HG02763 (cell line): Measurements from ENCODE around the gene TXNL4B.

ENCODE experiments used
- ATAC-seq: cut with Tn5 transposase; IDR thresholded peaks from one replicate; pipeline ENCODE4 v1.9.1; 2021; ENCODE audit warnings: mild to moderate bottlenecking, moderate library complexity; ENCODE audit not compliant: unreplicated experiment

Gene TXNL4B

GRCh38 chr16:72112906-72113615 is 19.6 kb upstream of the TXNL4B start:
- ATAC-seq, result no peak

DNA sequence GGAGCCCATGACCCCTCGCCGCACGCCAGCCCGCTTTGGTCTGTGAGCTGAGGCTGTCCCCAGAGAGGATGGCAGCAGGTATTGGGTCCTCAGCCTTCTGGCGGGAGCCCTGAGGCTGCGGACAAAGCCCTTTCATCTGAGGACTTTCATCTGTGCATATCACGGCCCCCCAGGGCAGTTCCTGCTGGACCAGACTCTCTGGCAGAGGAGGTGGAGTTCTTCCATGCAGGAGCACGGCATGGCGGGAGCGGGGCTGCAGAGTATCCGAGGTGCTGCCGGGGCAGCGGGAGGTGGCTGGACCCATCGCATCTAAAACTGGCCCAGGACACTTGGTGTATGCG is 19.0 kb upstream of the TXNL4B start:
- ATAC-seq, result no peak

- ATAC-seq, result no peak
These were observed 18.4 kb upstream of the TXNL4B start for GRCh38 chr16:72111657-72112451.

DNA sequence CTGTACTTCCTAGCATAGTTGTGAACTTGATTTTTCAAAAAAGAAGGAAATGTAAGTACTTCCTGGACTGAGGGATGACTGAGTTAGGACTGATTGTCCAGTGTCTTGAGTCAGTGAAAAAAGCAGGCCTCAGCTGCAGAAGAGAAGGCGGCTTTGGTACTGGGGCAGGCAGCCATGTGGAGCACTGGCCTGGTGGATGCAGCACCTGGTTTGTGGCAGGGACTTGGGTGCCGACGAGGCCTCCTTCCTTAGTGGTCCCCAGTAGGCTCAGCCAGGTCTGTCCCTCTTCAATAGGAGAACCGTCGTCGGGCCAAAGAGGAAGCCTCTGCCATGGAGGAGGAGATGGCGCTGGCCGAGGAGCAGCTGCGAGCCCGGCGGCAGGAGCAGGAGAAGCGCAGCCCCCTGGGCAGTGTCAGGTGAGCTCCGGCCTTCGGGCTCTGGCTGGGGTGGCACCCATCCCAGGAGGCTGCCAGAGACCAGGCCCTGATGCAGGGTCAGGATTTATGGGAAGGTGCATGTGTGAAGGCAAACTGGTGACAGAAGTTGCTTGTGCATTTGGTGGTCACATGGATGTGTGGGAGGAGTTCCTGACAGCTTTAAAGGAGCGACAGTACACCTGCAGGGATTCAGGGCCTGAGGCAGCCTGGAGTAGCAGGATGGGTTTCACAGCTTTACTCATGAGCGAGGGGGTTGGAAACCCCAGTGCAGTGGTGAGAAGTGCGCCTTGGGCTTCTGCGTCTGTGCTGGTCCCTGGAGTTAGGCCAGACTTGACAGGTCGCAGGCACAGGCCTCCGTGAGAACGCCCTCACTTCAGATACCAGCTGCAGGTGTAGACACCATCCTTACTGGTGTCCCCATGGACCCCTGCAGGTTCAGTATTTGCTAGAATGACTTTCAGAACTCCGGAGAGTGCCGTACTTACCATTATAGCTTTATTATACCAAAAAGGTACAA is 17.5 kb upstream of the TXNL4B start:
- ATAC-seq, result no peak

DNA sequence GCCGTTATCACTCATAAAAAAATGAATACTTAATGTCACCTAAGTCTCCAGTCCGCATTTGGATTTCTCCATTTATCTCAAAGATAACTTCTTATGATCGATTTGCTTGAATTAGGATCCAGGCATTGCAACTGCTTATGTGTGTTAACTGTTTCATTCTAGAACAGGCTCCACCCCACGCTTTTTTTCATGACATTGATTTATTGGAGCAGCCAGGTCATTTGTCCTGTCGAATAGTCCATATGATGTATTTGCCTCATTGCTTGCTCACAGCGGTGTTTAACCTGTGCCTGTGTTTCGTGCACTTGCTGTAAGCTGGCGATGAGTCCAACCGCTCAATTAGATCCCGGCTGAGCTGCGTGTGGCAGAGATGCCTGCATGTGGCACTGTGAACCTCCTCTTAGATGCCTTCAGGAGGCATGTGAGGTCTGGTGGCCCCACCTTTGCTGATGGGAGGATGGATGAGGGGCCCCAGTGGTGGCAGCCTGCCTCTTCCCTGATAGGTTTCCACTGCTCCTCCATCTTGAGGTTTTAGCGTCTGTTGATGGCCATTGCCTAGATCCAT is 16.6 kb upstream of the TXNL4B start:
- no peak for ATAC-seq

DNA sequence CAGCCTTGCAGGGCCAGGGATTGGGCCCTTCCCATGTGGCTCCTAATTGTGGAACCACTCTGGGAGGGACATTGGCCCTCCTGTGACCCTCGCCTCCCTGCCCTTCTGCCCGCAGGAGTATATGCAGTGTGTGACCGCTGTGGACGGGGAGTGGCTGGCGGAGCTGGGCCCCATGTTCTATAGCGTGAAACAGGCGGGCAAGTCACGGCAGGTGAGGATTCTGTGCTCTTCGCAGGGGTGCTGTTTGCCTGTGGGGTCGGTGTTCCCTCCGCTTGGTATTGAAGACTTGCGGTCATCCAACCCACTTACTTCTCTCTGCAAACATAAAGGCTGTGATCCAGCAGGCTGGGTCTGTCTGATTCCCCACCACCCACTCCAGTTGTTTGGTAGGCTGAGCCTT is 15.9 kb upstream of the TXNL4B start:
- ATAC-seq, result no peak

- ATAC-seq, result no peak
These were observed 15.1 kb upstream of the TXNL4B start for GRCh38 chr16:72108353-72109102.

- no peak for ATAC-seq
These were observed 14.0 kb upstream of the TXNL4B start for GRCh38 chr16:72107371-72107770.

- ATAC-seq, result no peak
These were observed 12.6 kb upstream of the TXNL4B start for GRCh38 chr16:72105978-72106377.

DNA sequence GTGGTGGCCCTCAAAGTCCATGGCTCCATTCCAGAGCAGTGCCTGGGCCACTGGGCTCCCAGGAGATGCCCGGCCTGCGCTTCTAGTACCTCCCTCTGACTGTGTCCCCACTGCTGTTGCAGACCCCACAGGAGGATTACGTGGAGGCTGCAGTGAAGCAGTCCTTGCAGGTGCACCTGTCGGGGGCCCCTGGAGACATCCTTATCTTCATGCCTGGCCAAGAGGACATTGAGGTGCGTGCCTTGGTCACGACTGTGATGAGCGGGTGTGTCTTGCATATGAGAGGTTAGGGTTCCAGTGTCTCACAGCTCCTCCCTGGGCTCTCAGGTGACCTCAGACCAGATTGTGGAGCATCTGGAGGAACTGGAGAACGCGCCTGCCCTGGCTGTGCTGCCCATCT is 11.5 kb upstream of the TXNL4B start:
- ATAC-seq, result no peak

DNA sequence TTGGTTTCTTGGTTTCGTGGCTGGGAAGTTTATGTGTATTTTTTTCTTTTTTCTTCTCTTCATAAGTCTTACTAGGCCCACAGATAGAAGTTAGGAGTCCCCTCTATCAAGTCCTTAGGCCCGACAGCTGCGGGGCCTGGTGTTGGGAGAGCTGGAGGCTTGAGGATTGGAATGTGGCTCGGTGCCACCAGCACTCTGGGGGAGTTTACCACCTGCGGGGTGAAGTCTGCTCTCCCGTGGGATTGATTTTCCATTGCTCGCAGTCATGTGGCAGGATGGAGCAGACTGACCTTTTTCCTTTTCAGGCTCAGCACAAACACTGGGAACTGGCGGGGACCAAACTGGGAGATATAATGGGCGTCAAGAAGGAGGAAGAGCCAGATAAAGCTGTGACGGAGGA is 7.8 kb upstream of the TXNL4B start:
- ATAC-seq, result no peak

DNA sequence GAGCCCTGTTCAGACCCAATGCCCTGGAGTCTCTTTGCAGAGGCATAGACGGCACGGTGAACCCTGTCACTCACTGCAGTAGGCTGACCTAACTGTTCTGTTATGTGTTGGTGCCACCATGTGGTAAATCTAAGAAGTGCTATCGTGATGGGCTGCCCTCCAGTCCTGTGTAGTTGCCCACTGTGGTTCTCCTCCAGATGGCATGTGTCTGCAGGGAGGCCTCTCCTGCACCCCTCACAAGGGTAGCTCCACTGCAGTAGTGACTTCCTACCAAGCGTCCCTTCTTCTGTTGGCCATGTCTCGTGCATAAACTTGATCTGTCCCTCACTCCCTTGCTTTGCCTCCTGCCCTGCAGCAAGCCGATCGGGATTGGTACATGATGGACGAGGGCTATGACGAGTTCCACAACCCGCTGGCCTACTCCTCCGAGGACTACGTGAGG is 6.0 kb upstream of the TXNL4B start:
- ATAC-seq, result no peak

- ATAC-seq, result no peak
These were observed 5.5 kb upstream of the TXNL4B start for GRCh38 chr16:72098936-72099335.

DNA sequence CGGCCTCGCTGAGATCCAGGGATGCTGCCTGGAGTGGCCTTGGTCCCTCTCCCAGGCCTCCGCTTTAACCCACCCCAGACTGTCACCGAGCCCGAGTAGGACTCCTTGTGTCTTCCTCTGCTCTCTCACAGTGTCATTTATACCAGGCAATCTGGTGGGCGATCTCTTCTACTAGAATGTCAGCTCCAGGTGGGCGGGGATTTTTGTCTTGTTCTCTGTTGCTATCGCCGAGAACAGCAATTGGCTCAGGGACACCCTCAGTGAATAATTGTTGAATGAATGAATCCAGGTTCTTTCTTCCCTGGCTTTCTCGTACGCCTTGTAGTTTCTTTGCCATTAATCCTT is 818 bp upstream of the TXNL4B start:
- ATAC-seq, result no peak

- ATAC-seq, result no peak
These were observed 480 bp downstream of the TXNL4B start for GRCh38 chr16:72092832-72093447.

- no peak for ATAC-seq
These were observed 2.2 kb downstream of the TXNL4B start for GRCh38 chr16:72091217-72091616.

GRCh38 chr16:72085002-72085401 is 8.4 kb downstream of the TXNL4B start:
- no peak for ATAC-seq

DNA sequence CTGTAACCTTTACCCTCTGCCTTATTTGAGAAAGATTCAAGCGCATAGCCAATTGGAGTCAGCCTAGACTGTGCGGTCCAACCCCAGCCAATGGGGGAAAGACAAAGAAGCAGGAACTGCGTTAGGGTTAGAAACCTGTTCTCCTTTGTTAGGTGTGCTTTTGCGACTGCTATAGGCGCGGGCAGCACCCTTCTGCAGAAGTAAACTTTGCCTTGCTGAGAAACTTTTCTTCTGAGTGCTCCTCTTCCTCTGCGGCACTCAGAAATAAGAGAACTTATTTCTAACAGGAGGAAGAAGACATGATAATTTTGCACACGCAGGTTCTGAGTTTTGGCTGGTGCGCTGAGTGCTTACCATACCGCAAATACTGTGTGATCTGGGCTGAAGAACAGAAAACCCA is 9.0 kb downstream of the TXNL4B start:
- no peak for ATAC-seq

DNA sequence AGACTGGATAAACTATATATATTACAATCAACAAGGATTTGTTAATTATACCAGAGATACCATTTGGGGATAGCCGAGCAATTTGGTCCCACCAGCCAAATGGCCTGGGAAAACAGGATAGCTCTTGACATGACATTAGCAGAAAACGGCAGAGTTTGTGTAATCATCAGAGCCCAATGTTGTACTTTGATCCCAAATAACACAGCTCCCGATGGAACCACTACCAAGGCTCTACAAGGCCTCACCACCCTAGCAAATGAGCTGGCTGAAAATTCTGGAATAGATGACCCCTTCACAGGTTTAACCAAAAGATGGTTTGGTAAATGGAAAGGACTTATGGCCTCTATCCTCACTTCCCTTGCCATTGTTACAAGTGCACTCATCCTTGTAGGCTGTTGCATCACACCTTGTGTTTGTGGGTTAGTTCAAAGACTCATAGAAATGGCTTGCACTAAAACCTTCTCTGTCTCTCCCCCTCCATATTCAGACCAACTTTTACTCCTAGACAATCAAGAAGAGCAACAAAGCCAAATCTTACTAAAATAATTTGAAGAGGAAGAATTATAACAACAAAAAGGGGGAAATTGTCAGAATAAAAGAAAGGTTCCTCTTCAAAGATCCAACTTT is 9.5 kb downstream of the TXNL4B start:
- ATAC-seq, result no peak
